GM12873 (cell line): ENCODE results near the gene RSPO4.

Experiments
- TF ChIP-seq, protein P1 (sequence below): IDR thresholded peaks from 2 replicates; pipeline ENCODE4 v1.5.1; 2012; ENCODE audit warnings: low read depth, mild to moderate bottlenecking, moderate library complexity, low read length, control low read depth; ENCODE audit not compliant: insufficient read depth; ENCODE audit errors: missing control alignments

The RSPO4 gene

DNA sequence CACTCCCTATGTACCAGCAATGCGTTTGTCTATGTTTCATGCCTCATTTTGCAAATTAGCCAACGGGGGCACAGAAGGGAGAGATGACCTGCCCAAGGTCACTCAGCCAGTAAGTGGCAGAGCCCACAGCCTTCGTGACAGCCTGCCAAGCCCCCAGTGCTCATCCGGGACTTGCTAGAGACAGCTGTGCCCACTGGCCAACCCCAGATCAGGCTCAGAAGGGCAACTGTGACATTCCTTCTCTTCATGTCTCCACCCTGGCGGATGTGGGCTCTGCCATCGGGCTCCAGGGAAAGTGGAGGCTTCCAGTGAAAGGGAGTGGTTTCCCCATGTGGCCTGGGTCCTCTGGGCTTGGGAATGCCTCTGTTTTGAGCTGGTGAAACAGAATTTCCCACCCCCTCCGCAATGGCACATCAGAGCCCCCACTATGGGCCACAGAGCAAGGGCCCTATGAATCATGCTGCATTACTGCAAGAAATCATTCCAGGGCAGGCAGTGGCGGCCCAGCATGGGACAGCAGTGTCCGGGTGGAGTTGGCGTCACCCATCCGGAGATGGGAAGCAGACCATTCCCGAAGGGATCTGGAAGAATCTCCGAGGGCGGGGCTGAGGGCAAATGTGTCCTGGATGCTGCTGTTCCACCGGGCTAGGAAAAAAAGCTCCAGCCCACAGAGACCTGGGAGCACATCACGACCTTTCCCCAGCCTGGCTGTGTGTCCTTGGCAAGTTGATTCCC, 9.1 kb downstream of the RSPO4 start:
- TF ChIP-seq, protein P1, sequence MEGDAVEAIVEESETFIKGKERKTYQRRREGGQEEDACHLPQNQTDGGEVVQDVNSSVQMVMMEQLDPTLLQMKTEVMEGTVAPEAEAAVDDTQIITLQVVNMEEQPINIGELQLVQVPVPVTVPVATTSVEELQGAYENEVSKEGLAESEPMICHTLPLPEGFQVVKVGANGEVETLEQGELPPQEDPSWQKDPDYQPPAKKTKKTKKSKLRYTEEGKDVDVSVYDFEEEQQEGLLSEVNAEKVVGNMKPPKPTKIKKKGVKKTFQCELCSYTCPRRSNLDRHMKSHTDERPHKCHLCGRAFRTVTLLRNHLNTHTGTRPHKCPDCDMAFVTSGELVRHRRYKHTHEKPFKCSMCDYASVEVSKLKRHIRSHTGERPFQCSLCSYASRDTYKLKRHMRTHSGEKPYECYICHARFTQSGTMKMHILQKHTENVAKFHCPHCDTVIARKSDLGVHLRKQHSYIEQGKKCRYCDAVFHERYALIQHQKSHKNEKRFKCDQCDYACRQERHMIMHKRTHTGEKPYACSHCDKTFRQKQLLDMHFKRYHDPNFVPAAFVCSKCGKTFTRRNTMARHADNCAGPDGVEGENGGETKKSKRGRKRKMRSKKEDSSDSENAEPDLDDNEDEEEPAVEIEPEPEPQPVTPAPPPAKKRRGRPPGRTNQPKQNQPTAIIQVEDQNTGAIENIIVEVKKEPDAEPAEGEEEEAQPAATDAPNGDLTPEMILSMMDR = no peak

DNA sequence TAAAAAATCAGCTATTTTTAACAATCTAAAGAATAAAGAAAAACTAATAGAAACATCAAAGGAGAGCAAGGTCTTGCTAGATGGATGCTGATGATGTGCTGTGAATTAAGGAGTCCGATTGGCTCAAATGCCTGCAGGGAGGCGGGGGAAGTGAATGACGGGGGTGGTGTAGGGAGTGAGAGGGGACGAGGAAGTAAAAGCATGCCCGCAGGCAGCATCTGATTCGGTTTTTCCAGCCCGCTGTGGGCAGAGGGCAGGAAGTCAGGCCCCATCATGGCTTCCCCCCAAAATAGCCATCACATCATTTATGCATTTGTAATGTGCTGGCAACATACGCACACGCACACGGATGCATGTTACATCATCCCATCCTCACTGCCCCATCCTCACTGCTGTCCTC, 10.3 kb downstream of the RSPO4 start:
- TF ChIP-seq, protein P1 = no peak

DNA sequence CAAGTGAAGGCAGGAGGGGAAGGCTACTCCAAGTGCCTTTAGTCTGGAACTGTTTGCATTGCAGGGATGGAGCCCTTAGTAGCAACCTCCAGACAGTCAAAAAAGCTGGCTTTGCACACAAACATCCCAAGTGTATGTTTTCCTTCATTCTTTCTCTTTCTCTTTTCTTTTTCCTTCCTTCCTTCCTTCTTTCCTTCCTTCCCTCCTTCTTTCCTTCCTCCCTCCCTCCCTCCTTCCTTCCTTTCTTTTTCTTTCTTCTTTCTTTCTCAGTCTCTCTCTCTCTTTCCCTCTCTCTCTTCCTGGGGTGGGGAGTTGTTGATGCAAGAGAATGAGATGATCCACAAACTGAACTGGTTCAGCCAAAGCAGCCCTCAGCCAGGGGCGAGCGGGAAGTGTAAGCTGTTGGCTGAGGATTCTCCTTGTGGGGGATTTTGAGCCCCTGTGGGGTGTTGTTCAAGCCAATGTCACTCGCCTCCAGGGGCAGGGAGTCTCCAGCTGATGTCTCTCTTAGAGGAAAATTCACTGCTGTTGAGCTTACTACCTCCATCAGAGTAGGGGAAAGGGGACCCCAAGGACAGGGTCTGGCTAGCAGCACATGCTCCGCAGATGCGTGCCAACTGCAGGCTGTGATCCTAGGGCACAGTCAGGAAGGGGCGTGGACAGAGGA, 11.7 kb downstream of the RSPO4 start:
- TF ChIP-seq, protein P1 = no peak

DNA sequence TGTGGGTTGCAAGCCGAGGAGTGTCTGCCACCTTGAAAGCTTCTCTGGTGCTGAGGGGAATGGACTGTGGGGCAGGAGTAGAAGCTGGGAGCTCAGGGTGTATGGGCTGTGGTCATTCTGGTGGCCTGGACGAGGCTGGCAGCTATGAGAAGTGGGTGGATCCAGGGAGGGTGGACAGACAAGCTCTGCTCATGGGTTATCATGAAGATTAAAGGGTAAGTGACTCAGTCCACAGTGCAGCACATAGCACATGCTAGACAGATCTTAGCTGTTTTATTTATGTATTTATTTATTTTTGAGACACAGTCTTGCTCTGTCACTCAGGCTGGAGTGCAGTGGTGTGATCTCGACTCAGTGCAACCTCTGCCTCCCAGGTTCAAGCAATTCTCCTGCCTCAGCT, 13.8 kb downstream of the RSPO4 start:
- TF ChIP-seq, protein P1 = no peak

DNA sequence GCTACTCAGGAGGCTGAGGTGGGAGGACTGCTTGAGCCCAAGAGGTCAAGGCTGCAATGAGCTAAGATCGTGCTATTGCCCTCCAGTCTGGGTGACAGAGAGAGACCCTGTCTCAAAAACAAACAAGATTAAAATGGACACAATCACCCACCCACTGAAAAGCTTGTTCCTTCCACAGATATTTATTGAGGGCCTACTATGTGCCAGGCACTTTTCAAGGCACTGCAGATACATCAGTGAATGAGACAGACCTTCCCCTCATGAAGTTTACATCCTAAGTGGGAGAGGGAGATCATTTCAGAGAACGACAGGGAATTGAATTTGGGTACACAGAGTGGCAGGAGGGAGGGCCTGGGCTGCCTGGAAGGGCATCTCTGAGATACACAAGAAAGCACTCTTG, 14.4 kb downstream of the RSPO4 start:
- TF ChIP-seq, protein P1 = no peak

DNA sequence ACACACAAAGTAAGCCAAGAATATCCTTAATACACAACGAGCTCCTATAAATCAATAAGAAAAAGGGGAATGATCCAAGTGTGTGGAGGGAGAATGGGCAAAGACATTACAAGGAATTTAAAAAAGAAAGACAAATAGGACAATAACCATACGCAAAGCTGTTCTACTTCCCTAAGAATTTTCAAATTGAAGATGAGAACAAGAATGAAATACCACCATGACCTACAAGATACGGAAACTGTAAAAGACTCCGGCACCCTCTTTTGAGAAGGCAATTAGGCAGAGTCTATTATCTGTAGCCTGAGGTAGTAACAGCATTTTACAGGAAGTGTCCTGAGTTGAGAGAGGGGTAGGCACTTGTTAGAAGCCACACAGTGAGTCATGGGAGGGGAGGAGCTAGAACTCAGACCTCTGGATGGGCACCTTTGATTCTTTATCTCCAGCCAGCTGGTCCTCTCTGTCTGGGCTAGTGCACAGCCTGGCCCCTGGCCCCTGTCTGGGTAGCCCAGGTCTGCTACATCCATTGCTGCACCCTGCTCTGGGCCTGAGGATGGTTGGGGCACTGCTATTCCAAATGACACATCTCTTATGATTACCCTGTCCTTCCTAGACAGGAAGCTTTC, 15.3 kb downstream of the RSPO4 start:
- TF ChIP-seq, protein P1 = no peak

DNA sequence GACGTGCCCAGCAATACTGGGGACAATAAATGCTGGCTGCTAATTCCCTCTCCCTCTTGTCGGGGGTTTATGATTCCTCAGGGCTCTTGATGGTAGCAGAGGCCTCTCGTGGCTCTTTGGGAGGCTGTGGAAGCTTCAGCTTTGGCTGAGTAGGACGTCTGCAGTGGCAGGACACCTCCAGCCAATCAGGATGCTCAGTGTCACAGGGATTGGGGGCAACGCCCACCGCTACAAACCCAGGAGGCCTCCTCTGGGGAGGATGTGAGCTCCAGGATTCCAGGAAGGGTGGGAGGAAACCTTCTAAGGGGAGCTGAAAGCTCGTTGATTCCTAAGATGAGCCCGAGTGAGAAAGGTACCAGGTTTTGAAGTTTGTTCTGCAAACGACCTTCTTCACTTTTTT, 19.4 kb downstream of the RSPO4 start:
- TF ChIP-seq, protein P1 = no peak
